ENCODE measurements around the gene NNAT. TPM values are rescaled to one million over a fixed set of nuclear protein-coding genes. Genes with fewer than 3 reads are reported as not detected.

The NNAT gene
- total and polyA plus RNA-seq, 2 donors (not counting 1 experiment from before 2014, with no cell fraction given), result not detected

- ChIA-PET POLR2A (no interaction called here), CTCF (no interaction called here)
- Histone ChIP-seq H3K79me2 (ENCODE audit: control insufficient read depth, insufficient read depth, low read length) (no peaks in the 10 kb centered on the region), H2AFZ (ENCODE audit: insufficient read depth, low read depth, low read length, poor library complexity, severe bottlenecking) (no peak overlapping the region), H3K4me1 (ENCODE audit: control insufficient read depth in 2 of 2, insufficient read depth in 2 of 2, low read length in 2 of 2) (no peaks in the 10 kb centered on the region), H3K4me3 (ENCODE audit: control extremely low read depth in 1 of 5, extremely low read depth in 1 of 5, insufficient read depth in 1 of 5, low read depth in 2 of 5, low read length in 4 of 5) (no peak overlapping the region), H4K20me1 (ENCODE audit: control insufficient read depth, insufficient read depth, low read length, poor library complexity, severe bottlenecking) (no peaks in the 10 kb centered on the region), H3K4me2 (replicated peaks; ENCODE audit: low read depth, low read length, poor library complexity, severe bottlenecking) (no peak overlapping the region), H3K9me3 (ENCODE audit: control extremely low read depth in 1 of 3, control insufficient read depth in 2 of 3, insufficient read depth in 1 of 3, low read length in 2 of 3) (peaks cover 0 to 8% (median 2%) of the 10 kb centered on the region in 3 donors), H3K27me3 (replicated peaks in 1 of 4; ENCODE audit: control extremely low read depth in 1 of 4, control insufficient read depth in 3 of 4, insufficient read depth in 4 of 4, low read length in 3 of 4) (peaks cover 0 to 7% (median 2%) of the 10 kb centered on the region in 4 experiments), H3K27ac (ENCODE audit: low read length in 2 of 2) (no peak overlapping the region), H3K9ac (ENCODE audit: low read length) (no peak overlapping the region), H3K36me3 (replicated peaks in 1 of 2; ENCODE audit: control extremely low read depth in 1 of 2, control insufficient read depth in 1 of 2, extremely low read depth in 1 of 2, insufficient read depth in 2 of 2, low read length in 1 of 2) (no peaks in the 10 kb centered on the region)
- intact Hi-C loops (cut with micrococcal nuclease), result no loop called here
- peaks cover 38% of the 10 kb centered on the region for H3K27me3 Mint-ChIP-seq
- TF ChIP-seq EZH2 (IDR thresholded peaks at IDR 0.05; ENCODE audit: borderline replicate concordance, insufficient read depth, low read depth, low read length, poor library complexity, severe bottlenecking), result no peak
- TF ChIP-seq CTCF (IDR thresholded peaks at IDR 0.05), result no peak
- DNase-seq (no peak), ATAC-seq (ENCODE audit: low read depth) (no peak)
- H3K27ac Mint-ChIP-seq, result no peak overlapping the region
- 89% methylated on average over 9 of the region's 9 CpGs for WGBS (ENCODE audit: insufficient coverage)
- H3K4me1 Mint-ChIP-seq, result no peaks in the 10 kb centered on the region
- no peak overlapping the region for H3K4me3 Mint-ChIP-seq
- H3K9me3 Mint-ChIP-seq (ENCODE audit: insufficient read depth), result peaks cover 3% of the 10 kb centered on the region
These were observed 40.9 kb upstream of the NNAT start for GRCh38 chr20:37479925-37480691.

GRCh38 chr20:37480919-37481318 is 40.1 kb upstream of the NNAT start:
- no peak overlapping the region for H3K4me3 Mint-ChIP-seq
- H3K4me1 Mint-ChIP-seq, result no peaks in the 10 kb centered on the region
- no peak overlapping the region for H3K27ac Mint-ChIP-seq
- TF ChIP-seq CTCF (IDR thresholded peaks at IDR 0.05) (no peak), EZH2 (IDR thresholded peaks at IDR 0.05; ENCODE audit: borderline replicate concordance, insufficient read depth, low read depth, low read length, poor library complexity, severe bottlenecking) (no peak)
- Histone ChIP-seq H3K9me3 (ENCODE audit: control extremely low read depth in 1 of 3, control insufficient read depth in 2 of 3, insufficient read depth in 1 of 3, low read length in 2 of 3) (peaks cover 0 to 3% (median 2%) of the 10 kb centered on the region in 3 donors), H3K4me3 (ENCODE audit: control extremely low read depth in 1 of 5, extremely low read depth in 1 of 5, insufficient read depth in 1 of 5, low read depth in 2 of 5, low read length in 4 of 5) (no peak overlapping the region), H3K36me3 (replicated peaks in 1 of 2; ENCODE audit: control extremely low read depth in 1 of 2, control insufficient read depth in 1 of 2, extremely low read depth in 1 of 2, insufficient read depth in 2 of 2, low read length in 1 of 2) (no peaks in the 10 kb centered on the region), H3K27ac (ENCODE audit: low read length in 2 of 2) (no peak overlapping the region), H3K9ac (ENCODE audit: low read length) (no peak overlapping the region), H3K4me1 (ENCODE audit: control insufficient read depth in 2 of 2, insufficient read depth in 2 of 2, low read length in 2 of 2) (no peaks in the 10 kb centered on the region), H4K20me1 (ENCODE audit: control insufficient read depth, insufficient read depth, low read length, poor library complexity, severe bottlenecking) (no peaks in the 10 kb centered on the region), H3K27me3 (replicated peaks in 1 of 4; ENCODE audit: control extremely low read depth in 1 of 4, control insufficient read depth in 3 of 4, insufficient read depth in 4 of 4, low read length in 3 of 4) (peaks cover 0 to 7% (median 2%) of the 10 kb centered on the region in 4 experiments), H3K4me2 (replicated peaks; ENCODE audit: low read depth, low read length, poor library complexity, severe bottlenecking) (no peak overlapping the region), H3K79me2 (ENCODE audit: control insufficient read depth, insufficient read depth, low read length) (no peaks in the 10 kb centered on the region), H2AFZ (ENCODE audit: insufficient read depth, low read depth, low read length, poor library complexity, severe bottlenecking) (no peak overlapping the region)
- H3K27me3 Mint-ChIP-seq, result peaks cover 40% of the 10 kb centered on the region
- DNase-seq (no peak), ATAC-seq (ENCODE audit: low read depth) (no peak)
- CTCF ChIA-PET, result no interaction called here
- no peaks in the 10 kb centered on the region for H3K9me3 Mint-ChIP-seq (ENCODE audit: insufficient read depth)
- 100% methylated on average over 1 of the region's 1 CpG for WGBS (ENCODE audit: insufficient coverage)
- POLR2A ChIA-PET, result no interaction called here
- intact Hi-C loops (cut with micrococcal nuclease), result no loop called here

All from B cell (primary cell).